Type B pancreatic cell (in vitro differentiated cells): ENCODE results near the gene ZFP14. TPM values are rescaled to one million over a fixed set of nuclear protein-coding genes. Genes with fewer than 3 reads are reported as not detected.
A peak's percentile ranks its signal among the peaks of the same experiment; 100 is the strongest.

Source experiments
- DNase-seq: peaks from one replicate; pipeline ENCODE4 v3.0.0; 2021; ENCODE audit warnings: mixed read lengths; ENCODE audit not compliant: unreplicated experiment; ENCODE audit errors: extremely low spot score
- H3K27ac Mint-ChIP-seq: 2 replicates; pipeline ENCODE4 v1.8.0; 2021; ENCODE audit warnings: mild to moderate bottlenecking, mixed read lengths
- H3K27me3 Mint-ChIP-seq: 2 replicates; pipeline ENCODE4 v1.8.0; 2021; ENCODE audit warnings: mixed read lengths
- H3K36me3 Mint-ChIP-seq: 2 replicates; pipeline ENCODE4 v1.8.0; 2021; ENCODE audit warnings: mixed read lengths
- H3K4me1 Mint-ChIP-seq: one replicate; pipeline ENCODE4 v1.8.0; 2021; ENCODE audit warnings: mixed read lengths; ENCODE audit not compliant: unreplicated experiment
- H3K4me3 Mint-ChIP-seq: 2 replicates; pipeline ENCODE4 v1.8.0; 2021; ENCODE audit warnings: mild to moderate bottlenecking, mixed read lengths
- H3K9me3 Mint-ChIP-seq: 2 replicates; pipeline ENCODE4 v1.8.0; 2021; ENCODE audit warnings: mixed read lengths
- total RNA-seq: library from RNA; stranded (reverse); gene quantifications from 2 replicates; pipeline ENCODE4 v1.2.1, GENCODE V29; 2021; ENCODE audit warnings: low replicate concordance
- TF ChIP-seq, protein P1 (sequence below): fragments of 200-600 bp; sonication (generic); conservative IDR thresholded peaks from 2 replicates; pipeline ENCODE4 v1.5.0; 2021; ENCODE audit warnings: antibody characterized with exemption, mild to moderate bottlenecking

The ZFP14 gene
- total RNA-seq, 1 donor from 2014 or later: 10.9 TPM

DNA sequence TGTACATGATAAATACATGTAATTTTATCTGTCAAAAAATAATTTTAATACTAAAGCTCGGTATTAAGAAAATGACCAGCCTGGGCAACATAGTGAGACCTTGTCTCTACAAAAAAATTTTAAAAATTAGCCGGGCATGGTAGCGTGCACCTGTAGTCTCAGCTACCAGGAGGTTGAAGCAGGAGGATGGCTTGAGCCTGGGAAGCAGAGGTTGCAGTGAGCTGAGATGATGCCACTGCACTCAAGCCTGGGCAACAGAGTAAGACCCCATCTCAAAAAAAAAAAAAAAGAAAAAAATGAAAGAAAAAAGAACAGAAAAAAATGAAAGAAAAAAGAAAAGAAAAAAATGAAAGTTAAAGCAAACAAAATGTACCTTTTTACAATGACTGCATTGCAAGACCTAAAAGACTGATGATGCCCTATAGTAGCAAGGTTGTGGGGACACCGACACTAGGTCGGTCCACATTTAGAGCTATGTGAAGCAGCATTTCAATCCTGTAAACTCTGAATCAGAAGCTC is 5.3 kb downstream of the ZFP14 start:
- TF ChIP-seq, protein P1, sequence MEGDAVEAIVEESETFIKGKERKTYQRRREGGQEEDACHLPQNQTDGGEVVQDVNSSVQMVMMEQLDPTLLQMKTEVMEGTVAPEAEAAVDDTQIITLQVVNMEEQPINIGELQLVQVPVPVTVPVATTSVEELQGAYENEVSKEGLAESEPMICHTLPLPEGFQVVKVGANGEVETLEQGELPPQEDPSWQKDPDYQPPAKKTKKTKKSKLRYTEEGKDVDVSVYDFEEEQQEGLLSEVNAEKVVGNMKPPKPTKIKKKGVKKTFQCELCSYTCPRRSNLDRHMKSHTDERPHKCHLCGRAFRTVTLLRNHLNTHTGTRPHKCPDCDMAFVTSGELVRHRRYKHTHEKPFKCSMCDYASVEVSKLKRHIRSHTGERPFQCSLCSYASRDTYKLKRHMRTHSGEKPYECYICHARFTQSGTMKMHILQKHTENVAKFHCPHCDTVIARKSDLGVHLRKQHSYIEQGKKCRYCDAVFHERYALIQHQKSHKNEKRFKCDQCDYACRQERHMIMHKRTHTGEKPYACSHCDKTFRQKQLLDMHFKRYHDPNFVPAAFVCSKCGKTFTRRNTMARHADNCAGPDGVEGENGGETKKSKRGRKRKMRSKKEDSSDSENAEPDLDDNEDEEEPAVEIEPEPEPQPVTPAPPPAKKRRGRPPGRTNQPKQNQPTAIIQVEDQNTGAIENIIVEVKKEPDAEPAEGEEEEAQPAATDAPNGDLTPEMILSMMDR: no peak
- H3K4me1 Mint-ChIP-seq: peaks cover 16% of the 10 kb centered on the region
- H3K36me3 Mint-ChIP-seq: peaks cover 19% of the 10 kb centered on the region
- H3K27ac Mint-ChIP-seq: no peak overlapping the region
- H3K9me3 Mint-ChIP-seq: peaks cover 4% of the 10 kb centered on the region
- no peak overlapping the region for H3K4me3 Mint-ChIP-seq
- no peak for DNase-seq
- H3K27me3 Mint-ChIP-seq: no peaks in the 10 kb centered on the region

DNA sequence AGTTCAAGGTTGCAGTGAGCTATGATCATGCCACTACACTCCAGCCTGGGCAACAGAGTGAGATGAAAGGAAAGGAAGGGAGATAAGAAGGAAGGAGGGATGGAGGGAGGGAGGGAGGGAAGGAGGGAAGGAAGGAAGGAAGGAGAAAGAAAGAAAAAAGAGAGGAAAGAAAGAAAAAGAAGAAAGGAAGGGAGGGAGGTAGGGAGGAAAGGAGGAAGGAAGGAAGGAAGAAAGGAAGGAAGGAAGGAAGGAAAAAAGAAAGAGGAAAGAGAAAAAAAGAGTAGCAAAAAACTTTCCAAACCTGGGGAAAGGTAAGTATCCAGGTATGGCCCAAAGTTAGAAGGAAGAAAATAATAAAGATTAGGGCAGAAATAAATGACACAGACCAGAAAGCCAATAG is 7.1 kb downstream of the ZFP14 start:
- Mint-ChIP-seq H3K36me3 (peaks cover 23% of the 10 kb centered on the region), H3K4me3 (no peak overlapping the region), H3K27ac (no peak overlapping the region), H3K27me3 (no peaks in the 10 kb centered on the region), H3K9me3 (peaks cover 4% of the 10 kb centered on the region), H3K4me1 (peaks cover 2% of the 10 kb centered on the region)
- TF ChIP-seq, protein P1: no peak
- no peak for DNase-seq

DNA sequence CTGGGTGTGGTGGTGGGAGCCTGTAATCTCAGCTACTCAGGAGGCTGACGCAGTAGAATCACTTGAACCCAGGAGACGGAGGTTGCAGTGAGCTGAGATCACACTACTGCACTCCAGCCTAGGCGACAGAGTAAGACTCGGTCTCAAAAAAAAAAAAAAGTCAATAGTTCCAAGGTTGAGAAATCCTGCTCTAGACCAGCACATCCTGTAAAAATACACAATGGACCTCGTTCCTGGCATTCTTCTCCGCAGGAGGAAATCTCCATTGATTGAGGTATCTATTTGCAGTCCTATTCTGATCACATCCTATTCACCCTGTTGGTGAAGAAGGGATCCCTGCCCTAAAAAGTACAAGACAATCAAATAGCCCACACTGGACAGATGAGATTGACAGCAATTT is 15.2 kb downstream of the ZFP14 start:
- H3K4me1 Mint-ChIP-seq: no peaks in the 10 kb centered on the region
- no peak overlapping the region for H3K27ac Mint-ChIP-seq
- DNase-seq: no peak
- H3K9me3 Mint-ChIP-seq: no peaks in the 10 kb centered on the region
- TF ChIP-seq, protein P1: no peak
- no peak overlapping the region for H3K4me3 Mint-ChIP-seq
- no peaks in the 10 kb centered on the region for H3K27me3 Mint-ChIP-seq
- H3K36me3 Mint-ChIP-seq: peaks cover 25% of the 10 kb centered on the region

DNA sequence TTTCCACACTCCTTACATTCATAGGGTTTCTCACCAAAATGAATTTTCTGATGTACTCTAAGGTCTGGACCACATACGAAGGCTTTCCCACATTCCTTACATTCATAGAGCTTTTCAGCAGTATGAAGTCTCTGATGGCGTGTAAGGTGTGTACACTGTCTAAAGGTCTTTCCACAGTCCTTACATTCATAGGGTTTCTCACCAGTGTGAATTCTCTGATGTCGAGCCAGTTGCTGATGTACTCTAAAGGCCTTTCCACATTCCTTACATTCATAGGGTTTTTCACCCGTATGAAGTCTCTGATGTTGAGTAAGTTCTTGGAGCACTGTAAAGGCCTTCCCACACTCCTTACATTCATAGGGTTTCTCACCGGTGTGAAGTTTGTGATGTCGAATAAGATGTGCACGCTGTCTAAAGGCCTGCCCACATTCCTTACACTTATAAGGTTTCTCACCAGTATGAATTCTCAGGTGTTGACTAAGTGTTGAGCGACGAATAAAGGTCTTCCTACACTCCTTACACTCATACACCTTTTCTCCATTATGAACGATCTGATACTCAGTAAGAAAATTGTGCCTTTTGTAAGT is 38.1 kb downstream of the ZFP14 start:
- H3K4me1 Mint-ChIP-seq: no peaks in the 10 kb centered on the region
- H3K4me3 Mint-ChIP-seq: no peak overlapping the region
- TF ChIP-seq, protein P1: no peak
- peaks cover 10% of the 10 kb centered on the region for H3K9me3 Mint-ChIP-seq
- H3K27me3 Mint-ChIP-seq: no peaks in the 10 kb centered on the region
- no peak overlapping the region for H3K27ac Mint-ChIP-seq
- DNase-seq: no peak
- H3K36me3 Mint-ChIP-seq: peaks cover 63% of the 10 kb centered on the region

DNA sequence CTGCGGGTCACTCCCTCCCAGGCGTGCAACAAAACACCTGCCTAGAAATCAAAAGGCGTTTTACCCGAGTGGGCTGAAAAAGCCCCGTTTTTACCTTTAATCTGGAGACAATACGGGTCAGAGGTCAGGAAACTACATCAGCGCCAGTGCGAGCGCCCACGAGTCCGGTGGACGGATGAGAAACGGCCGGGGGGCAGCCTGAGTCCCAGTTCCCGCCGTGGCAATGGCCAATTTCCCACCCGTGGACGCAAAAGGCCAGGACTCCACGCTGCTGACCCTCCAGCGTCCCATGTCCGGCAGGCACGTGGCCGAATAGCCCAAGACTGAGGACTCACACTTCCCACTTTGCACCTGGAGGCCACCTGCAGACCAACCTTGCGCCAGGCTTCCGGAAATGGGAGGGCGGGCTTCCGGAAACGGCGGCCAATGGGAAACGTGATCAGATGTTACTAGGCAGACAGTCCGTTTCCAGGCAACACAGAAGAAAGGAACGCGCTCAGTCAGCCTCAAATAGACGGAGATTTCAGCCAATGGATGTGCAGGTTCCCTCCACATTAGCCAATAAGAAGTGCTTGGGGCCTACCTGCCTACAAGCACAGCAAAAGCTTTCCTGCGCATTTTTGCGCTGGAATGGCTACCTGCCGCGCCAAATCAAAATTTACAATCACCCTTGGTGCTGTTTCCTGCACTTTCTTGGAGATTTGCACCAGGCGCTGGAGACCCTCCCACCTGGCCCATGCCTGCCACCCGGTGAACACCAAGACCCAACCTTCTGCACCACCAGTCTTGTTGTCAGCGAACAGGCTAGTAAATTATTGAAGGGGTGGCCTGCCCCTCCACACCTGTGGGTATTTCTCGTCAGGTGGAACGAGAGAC is 47.4 kb downstream of the ZFP14 start:
- TF ChIP-seq, protein P1: peak; percentile 47
- Mint-ChIP-seq H3K27me3 (no peaks in the 10 kb centered on the region), H3K4me1 (peaks cover 33% of the 10 kb centered on the region), H3K4me3 (peak overlapping the region; percentile 97), H3K27ac (peak overlapping the region; percentile 93), H3K9me3 (peaks cover 3% of the 10 kb centered on the region), H3K36me3 (peaks cover 52% of the 10 kb centered on the region)
- DNase-seq: peak; percentile 93
